HG03025 (cell line): ENCODE data around the gene PHAF1.

Experiments used
- ATAC-seq: cut with Tn5 transposase; IDR thresholded peaks from one replicate; pipeline ENCODE4 v1.9.1; 2021; ENCODE audit warnings: mild to moderate bottlenecking, moderate library complexity; ENCODE audit not compliant: unreplicated experiment, low FRiP score

Gene PHAF1

GRCh38 chr16:67191995-67192681 is 82.4 kb downstream of the PHAF1 start, which contains the start of gene E2F4:
TSS of gene E2F4 (plus strand) at chr16:67192155. CDS start at chr16:67192228, 73 bp downstream.
- peak; percentile 80 for ATAC-seq

GRCh38 chr16:67192781-67193361 is 83.1 kb downstream of the PHAF1 start:
- ATAC-seq: no peak

GRCh38 chr16:67193536-67193935 is 83.8 kb downstream of the PHAF1 start:
- no peak for ATAC-seq

- no peak for ATAC-seq
These were observed 84.5 kb downstream of the PHAF1 start for GRCh38 chr16:67194260-67194659.

GRCh38 chr16:67195676-67196075 is 85.9 kb downstream of the PHAF1 start:
- ATAC-seq: no peak

GRCh38 chr16:67196881-67197280 is 87.1 kb downstream of the PHAF1 start:
- ATAC-seq: no peak

GRCh38 chr16:67197704-67198103 is 88.0 kb downstream of the PHAF1 start:
- ATAC-seq: no peak
